Measurements from ENCODE around the gene SSTR4. TPM values are rescaled to one million over a fixed set of nuclear protein-coding genes. Genes with fewer than 3 reads are reported as not detected.
"Not testable (repeated sequence)": the region's sequence is repeated elsewhere in the genome, so short reads cannot be mapped to it uniquely, and the experiment has no call there.

Gene SSTR4
- total RNA-seq, 2 experiments from 2014 or later = not detected

DNA sequence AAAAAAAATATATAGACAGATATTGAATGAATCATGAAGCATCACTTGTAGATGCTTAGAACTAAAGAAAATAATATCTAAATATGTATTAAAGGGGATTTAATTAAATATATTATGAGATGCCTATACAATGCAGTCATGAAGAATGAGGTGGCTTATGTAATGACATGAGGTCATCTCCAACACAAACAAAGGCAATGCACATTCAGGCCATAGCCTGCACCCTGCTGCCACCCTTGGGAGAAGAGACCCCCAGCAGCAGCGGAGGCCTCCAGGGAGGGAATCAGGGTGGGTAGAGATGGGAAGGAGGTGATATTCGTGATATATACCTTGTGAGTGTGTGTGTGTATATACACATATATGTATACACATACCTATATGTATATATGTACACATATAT is 26.4 kb upstream of the SSTR4 start:
- Mint-ChIP-seq H3K4me3 (no peak overlapping the region), H3K9me3 (no peaks in the 10 kb centered on the region), H3K36me3 (no peaks in the 10 kb centered on the region), H3K27ac (no peak overlapping the region), H3K27me3 (no peaks in the 10 kb centered on the region), H3K4me1 (no peaks in the 10 kb centered on the region)
- no peak for DNase-seq

DNA sequence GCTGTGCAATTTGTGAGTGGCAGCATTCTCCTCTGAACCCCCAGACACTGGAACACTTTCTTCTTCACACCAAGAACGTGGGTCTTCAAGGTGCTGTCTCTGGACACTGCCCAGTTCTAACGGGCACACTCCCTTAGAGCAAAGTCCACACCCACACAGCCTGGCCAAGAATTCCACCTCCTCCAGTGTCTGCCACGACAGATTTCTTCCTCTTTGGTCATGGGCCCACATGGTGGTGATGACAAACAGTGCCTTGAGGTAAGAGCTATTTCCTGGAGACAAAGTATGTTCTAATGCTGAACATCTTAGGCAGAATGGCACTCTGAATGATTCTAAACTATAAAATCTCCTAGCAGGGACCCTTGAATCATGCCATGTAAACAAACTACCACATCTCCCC is 25.5 kb upstream of the SSTR4 start:
- H3K27me3 Mint-ChIP-seq = no peaks in the 10 kb centered on the region

GRCh38 chr20:23010096-23010495 is 25.0 kb upstream of the SSTR4 start:
- Mint-ChIP-seq H3K9me3 (no peaks in the 10 kb centered on the region), H3K4me3 (no peak overlapping the region), H3K27ac (no peak overlapping the region), H3K27me3 (no peaks in the 10 kb centered on the region), H3K4me1 (no peaks in the 10 kb centered on the region), H3K36me3 (no peaks in the 10 kb centered on the region)
- no peak for DNase-seq

More for the DNA sequence above, 25.5 kb upstream of the SSTR4 start:
- no peak for DNase-seq
- Mint-ChIP-seq H3K36me3 (no peaks in the 10 kb centered on the region), H3K9me3 (no peaks in the 10 kb centered on the region), H3K27ac (no peak overlapping the region), H3K4me1 (no peaks in the 10 kb centered on the region), H3K4me3 (no peak overlapping the region)

DNA sequence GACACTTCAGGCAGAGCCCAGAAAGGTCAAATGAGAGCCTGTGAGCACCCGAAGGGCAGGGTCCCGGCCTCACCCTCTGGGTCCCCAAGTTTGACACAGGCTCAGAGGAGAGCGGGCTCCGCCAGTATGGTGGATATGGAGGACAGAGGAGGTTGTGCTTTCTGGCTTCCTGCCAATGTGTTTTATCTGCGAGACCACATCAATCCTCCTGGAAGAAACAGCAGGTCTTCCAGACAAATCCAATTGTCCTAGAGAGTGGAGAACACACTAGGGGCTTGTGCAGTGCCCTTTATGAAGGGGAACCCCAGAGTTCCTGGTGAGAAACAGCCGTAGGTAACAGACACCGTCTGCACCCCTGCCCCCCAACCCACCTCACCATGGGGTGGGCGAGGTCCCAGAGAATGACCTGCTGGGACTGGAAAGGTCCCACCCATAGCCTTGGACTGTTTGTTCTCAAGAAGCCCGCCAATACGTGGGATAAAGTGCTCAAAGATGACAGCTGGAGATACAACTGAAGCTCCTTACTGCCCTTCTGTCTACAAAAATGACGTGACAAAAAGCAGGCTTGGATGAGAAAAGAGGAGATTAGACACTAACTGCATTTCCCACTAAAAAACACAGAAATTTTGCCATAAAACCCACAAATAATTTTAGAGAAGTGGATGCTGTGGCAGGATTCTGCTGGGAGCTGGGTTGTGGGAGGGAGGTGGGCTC is 23.9 kb upstream of the SSTR4 start:
- DNase-seq = no peak
- no peaks in the 10 kb centered on the region for H3K27me3 Mint-ChIP-seq
- no peaks in the 10 kb centered on the region for H3K9me3 Mint-ChIP-seq
- no peak overlapping the region for H3K27ac Mint-ChIP-seq
- H3K4me1 Mint-ChIP-seq = no peaks in the 10 kb centered on the region
- H3K4me3 Mint-ChIP-seq = no peak overlapping the region
- no peaks in the 10 kb centered on the region for H3K36me3 Mint-ChIP-seq

- H3K27me3 Mint-ChIP-seq = no peaks in the 10 kb centered on the region
- no peaks in the 10 kb centered on the region for H3K4me1 Mint-ChIP-seq
- H3K36me3 Mint-ChIP-seq = no peaks in the 10 kb centered on the region
- no peak overlapping the region for H3K27ac Mint-ChIP-seq
- H3K9me3 Mint-ChIP-seq = no peaks in the 10 kb centered on the region
- H3K4me3 Mint-ChIP-seq = no peak overlapping the region
- no peak for DNase-seq
Measured at GRCh38 chr20:23013429-23013828, 21.7 kb upstream of the SSTR4 start.

- no peak overlapping the region for H3K27ac Mint-ChIP-seq
- no peaks in the 10 kb centered on the region for H3K27me3 Mint-ChIP-seq
- no peaks in the 10 kb centered on the region for H3K36me3 Mint-ChIP-seq
- no peaks in the 10 kb centered on the region for H3K9me3 Mint-ChIP-seq
- H3K4me3 Mint-ChIP-seq = no peak overlapping the region
- no peak for DNase-seq
- H3K4me1 Mint-ChIP-seq = no peaks in the 10 kb centered on the region
Measured at GRCh38 chr20:23017516-23017915, 17.6 kb upstream of the SSTR4 start.

GRCh38 chr20:23018432-23018831 is 16.7 kb upstream of the SSTR4 start:
- Mint-ChIP-seq H3K27me3 (no peaks in the 10 kb centered on the region), H3K27ac (no peak overlapping the region), H3K4me3 (no peak overlapping the region), H3K4me1 (no peaks in the 10 kb centered on the region), H3K36me3 (no peaks in the 10 kb centered on the region), H3K9me3 (no peaks in the 10 kb centered on the region)
- DNase-seq = no peak

DNA sequence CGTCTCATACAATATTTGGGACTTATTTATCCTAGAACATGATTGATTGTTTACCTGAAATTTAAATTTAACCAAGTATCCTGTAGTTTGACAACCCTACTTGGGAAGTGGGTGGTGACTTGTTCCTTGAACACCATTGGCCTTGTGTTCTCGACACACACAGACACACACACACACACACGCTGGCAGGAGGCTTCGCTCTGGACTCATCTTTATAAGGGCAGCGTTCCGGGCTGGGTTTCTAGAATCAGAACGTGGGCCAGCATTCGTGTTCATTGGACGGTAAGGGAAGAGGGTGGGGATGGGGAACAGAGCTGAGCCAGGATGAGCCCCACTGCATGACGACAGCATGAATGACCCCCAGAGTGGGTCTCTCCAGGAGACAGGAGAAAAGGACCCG is 16.2 kb upstream of the SSTR4 start:
- Mint-ChIP-seq H3K9me3 (no peaks in the 10 kb centered on the region), H3K4me3 (no peak overlapping the region), H3K27me3 (no peaks in the 10 kb centered on the region), H3K36me3 (no peaks in the 10 kb centered on the region), H3K27ac (no peak overlapping the region), H3K4me1 (no peaks in the 10 kb centered on the region)
- DNase-seq = no peak

DNA sequence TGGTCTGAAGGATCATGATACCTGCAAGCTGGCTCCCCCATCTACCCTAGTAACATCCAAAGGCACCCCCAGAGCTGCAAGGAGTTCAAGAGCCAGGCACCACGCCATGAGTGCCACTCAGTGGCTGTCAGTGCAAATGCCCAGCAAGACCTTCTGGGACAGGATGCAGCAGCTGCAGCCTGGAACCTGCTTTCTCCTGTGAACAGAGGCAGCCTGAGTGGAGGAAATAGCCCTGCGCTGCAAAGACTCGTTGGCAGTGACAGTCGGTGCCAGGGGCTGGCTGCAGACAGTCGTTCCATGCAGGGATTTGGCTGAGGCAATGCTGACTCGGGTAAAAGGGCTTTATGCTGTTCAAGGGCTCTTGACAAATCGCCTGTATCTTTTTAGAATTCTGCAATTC is 15.7 kb upstream of the SSTR4 start:
- Mint-ChIP-seq H3K36me3 (no peaks in the 10 kb centered on the region), H3K4me1 (no peaks in the 10 kb centered on the region), H3K27ac (no peak overlapping the region), H3K9me3 (no peaks in the 10 kb centered on the region), H3K27me3 (no peaks in the 10 kb centered on the region), H3K4me3 (no peak overlapping the region)
- DNase-seq = no peak

- H3K4me1 Mint-ChIP-seq = no peaks in the 10 kb centered on the region
- no peaks in the 10 kb centered on the region for H3K27me3 Mint-ChIP-seq
- no peak for DNase-seq
- no peak overlapping the region for H3K27ac Mint-ChIP-seq
- H3K36me3 Mint-ChIP-seq = no peaks in the 10 kb centered on the region
- H3K4me3 Mint-ChIP-seq = no peak overlapping the region
- no peaks in the 10 kb centered on the region for H3K9me3 Mint-ChIP-seq
Measured at GRCh38 chr20:23020230-23021018, 14.7 kb upstream of the SSTR4 start.

GRCh38 chr20:23021541-23021940 is 13.6 kb upstream of the SSTR4 start:
- Mint-ChIP-seq H3K4me1 (no peaks in the 10 kb centered on the region), H3K36me3 (no peaks in the 10 kb centered on the region), H3K9me3 (no peaks in the 10 kb centered on the region), H3K27ac (no peak overlapping the region), H3K4me3 (no peak overlapping the region), H3K27me3 (no peaks in the 10 kb centered on the region)
- no peak for DNase-seq

DNA sequence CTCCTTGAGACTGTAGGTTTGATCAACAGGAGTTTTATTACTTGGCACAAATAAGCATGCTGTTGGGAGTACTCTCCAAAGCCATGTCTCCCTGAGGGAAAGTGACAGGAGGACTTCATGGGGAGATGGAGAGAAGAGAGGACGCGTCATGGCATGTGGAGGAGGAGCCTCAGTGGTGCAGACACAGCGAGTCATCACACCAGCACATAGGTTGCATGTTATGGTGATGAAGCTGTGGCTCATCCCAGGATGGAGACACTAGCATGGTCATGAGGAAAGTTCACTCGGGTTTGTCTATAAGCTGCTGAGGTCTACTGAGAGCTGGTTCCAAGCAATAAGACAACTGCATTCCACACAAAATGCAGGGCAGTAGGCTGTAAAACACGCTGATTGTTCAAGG is 13.2 kb upstream of the SSTR4 start:
- no peak overlapping the region for H3K27ac Mint-ChIP-seq
- H3K9me3 Mint-ChIP-seq = no peaks in the 10 kb centered on the region
- H3K27me3 Mint-ChIP-seq = no peaks in the 10 kb centered on the region
- no peaks in the 10 kb centered on the region for H3K36me3 Mint-ChIP-seq
- DNase-seq = no peak
- H3K4me3 Mint-ChIP-seq = no peak overlapping the region
- H3K4me1 Mint-ChIP-seq = no peaks in the 10 kb centered on the region

DNA sequence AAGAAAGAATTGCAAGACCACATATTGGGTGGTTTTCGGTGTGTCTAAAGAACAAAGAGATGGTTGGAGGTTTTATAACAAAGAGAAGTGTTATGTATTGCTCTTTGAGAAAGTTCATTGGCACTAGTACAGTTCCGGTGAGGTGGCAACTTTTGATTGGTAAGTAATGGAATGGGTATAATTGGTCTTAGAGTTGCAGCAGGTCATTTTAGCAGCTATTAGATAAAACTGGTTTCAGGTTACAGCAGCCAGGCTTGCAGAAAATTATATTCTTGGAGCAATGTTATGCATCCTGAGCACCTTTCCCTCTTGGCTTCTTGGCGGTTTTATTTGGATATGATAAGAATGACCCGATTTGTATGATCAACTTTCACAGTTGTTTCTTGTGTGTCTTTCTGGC is 12.3 kb upstream of the SSTR4 start:
- H3K4me3 Mint-ChIP-seq = no peak overlapping the region
- no peaks in the 10 kb centered on the region for H3K27me3 Mint-ChIP-seq
- no peak for DNase-seq
- no peaks in the 10 kb centered on the region for H3K36me3 Mint-ChIP-seq
- no peak overlapping the region for H3K27ac Mint-ChIP-seq
- no peaks in the 10 kb centered on the region for H3K4me1 Mint-ChIP-seq
- H3K9me3 Mint-ChIP-seq = no peaks in the 10 kb centered on the region

DNA sequence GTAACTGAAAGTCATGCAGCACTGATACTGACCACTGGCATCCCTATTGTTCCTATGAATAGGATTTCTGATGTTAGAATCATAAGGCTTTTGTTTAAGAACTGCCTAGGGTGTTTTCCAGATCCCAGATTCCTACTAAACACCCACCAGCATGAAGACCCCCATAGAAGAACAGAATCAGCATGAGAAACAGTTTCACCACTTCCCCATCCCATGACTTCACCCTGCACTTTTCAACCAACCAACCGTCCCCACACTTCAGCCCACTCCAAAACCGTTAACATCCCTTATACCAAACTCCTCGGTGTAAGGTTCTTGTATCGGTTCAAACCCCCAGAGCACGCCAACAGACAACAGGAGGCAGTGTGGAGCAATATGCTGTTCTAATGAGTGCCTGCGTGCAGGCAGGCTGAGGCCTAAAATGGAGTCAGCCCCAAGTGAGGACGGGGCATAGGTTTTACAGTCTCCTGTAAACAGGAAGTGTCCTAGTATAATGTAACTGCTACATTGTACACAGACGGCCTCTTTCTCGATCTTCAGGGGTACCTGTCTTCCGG is 11.4 kb upstream of the SSTR4 start:
- no peaks in the 10 kb centered on the region for H3K27me3 Mint-ChIP-seq
- no peaks in the 10 kb centered on the region for H3K4me1 Mint-ChIP-seq
- H3K4me3 Mint-ChIP-seq = no peak overlapping the region
- no peak for DNase-seq
- H3K27ac Mint-ChIP-seq = no peak overlapping the region
- no peaks in the 10 kb centered on the region for H3K36me3 Mint-ChIP-seq
- no peaks in the 10 kb centered on the region for H3K9me3 Mint-ChIP-seq

GRCh38 chr20:23024701-23025100 is 10.4 kb upstream of the SSTR4 start:
- no peaks in the 10 kb centered on the region for H3K9me3 Mint-ChIP-seq
- no peaks in the 10 kb centered on the region for H3K36me3 Mint-ChIP-seq
- H3K4me3 Mint-ChIP-seq = no peak overlapping the region
- DNase-seq = no peak
- no peaks in the 10 kb centered on the region for H3K4me1 Mint-ChIP-seq
- H3K27ac Mint-ChIP-seq = no peak overlapping the region
- H3K27me3 Mint-ChIP-seq = no peaks in the 10 kb centered on the region

DNA sequence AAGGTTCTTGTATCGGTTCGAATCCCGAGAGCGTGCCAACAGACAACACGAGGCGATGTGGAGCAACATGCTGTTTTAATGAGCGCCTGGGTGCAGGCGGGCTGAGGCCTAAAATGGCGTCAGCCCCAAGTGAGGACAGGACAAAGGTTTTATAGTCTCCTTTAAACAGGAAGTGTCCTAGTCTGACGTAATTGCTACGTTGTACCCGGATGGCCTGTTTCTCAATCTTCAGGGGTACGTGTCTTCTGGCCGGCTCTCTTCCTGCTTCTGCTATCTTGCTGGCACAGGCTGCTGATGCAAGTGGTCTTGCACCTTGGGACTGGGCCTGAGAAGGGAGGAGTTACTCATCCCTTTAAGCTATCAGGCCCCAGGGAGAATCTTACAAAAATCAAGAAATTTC is 9.6 kb upstream of the SSTR4 start:
- DNase-seq, H3K36me3 Mint-ChIP-seq, H3K4me3 Mint-ChIP-seq, H3K27me3 Mint-ChIP-seq, H3K9me3 Mint-ChIP-seq, H3K4me1 Mint-ChIP-seq, H3K27ac Mint-ChIP-seq: not testable (repeated sequence)
